GM12878 (cell line): ENCODE measurements around the gene ZNF764. TPM values are rescaled to one million over a fixed set of nuclear protein-coding genes. Genes with fewer than 3 reads are reported as not detected.

Source experiments
- ATAC-seq: fragments of 200-7000 bp; cut with Tn5 transposase; 3 replicates; pipeline ENCODE4 v1.9.1; 2020; ENCODE audit warnings: mild to moderate bottlenecking, moderate library complexity
- BruUV-seq: library from RNA; stranded (reverse); fragments of 400-500 nt; replicated peaks from 2 replicates; lab custom pipeline; 2021; lab: Mats Ljungman, UMichigan
- CTCF ChIA-PET: fragments of 300-600 bp; sonication (Branson Sonifier 250); formaldehyde crosslinking; extraction: SDS; loops from one replicate; lab custom pipeline; 2021; ENCODE audit warnings: inconsistent platforms; lab: Yijun Ruan, JAX
- POLR2A ChIA-PET: fragments of 350-600 bp; formaldehyde crosslinking; extraction: SDS; loops from one replicate; lab custom pipeline; 2021; ENCODE audit warnings: inconsistent platforms; lab: Charles Lee
- RAD21 ChIA-PET: fragments of 300-600 bp; sonication (Branson Sonifier 250); formaldehyde crosslinking; loops from one replicate; lab custom pipeline; 2023; ENCODE audit warnings: antibody characterized with exemption; ENCODE audit not compliant: unreplicated experiment; lab: Charles Lee
- SMC1A ChIA-PET: fragments of 300-600 bp; sonication (Branson Sonifier 250); formaldehyde crosslinking; loops from one replicate; lab custom pipeline; 2023; ENCODE audit not compliant: unreplicated experiment, uncharacterized antibody; lab: Charles Lee
- DNase-seq: peaks from one replicate; pipeline ENCODE4 v3.0.0-alpha.2; 2011; ENCODE audit warnings: low read depth, low spot score
- FAIRE-seq: peaks from 3 replicates; lab custom pipeline; 2011; peaks lifted over from hg19 to GRCh38; lab: Jason Lieb, UNC
- H2AFZ ChIP-seq: 2 replicates; pipeline ENCODE4 v1.6.0; 2011; ENCODE audit warnings: low read depth, low read length, control low read depth; ENCODE audit not compliant: control insufficient read depth
- H3K27ac ChIP-seq: 2 replicates; pipeline ENCODE4 v1.5.1; 2011; ENCODE audit warnings: control low read depth; ENCODE audit not compliant: control insufficient read depth, insufficient read depth
- H3K27me3 ChIP-seq, 2 experiments: replicated peaks in 1 of 2; 2 replicates each; pipeline versions ENCODE4 v1.6.0 to v1.6.1; 2011; ENCODE audit warnings: low read length in 1 of 2; ENCODE audit not compliant: control insufficient read depth in 2 of 2, insufficient read depth in 2 of 2
- H3K36me3 ChIP-seq, 2 experiments: 2 replicates each; pipeline ENCODE4 v1.5.1; 2011; ENCODE audit warnings: low read length in 1 of 2; ENCODE audit not compliant: control insufficient read depth in 2 of 2, insufficient read depth in 2 of 2
- H3K4me1 ChIP-seq: 2 replicates; pipeline ENCODE4 v1.6.1; 2011; ENCODE audit warnings: mild to moderate bottlenecking, low read length, moderate library complexity, mixed read lengths; ENCODE audit not compliant: control insufficient read depth, insufficient read depth
- H3K4me2 ChIP-seq: 2 replicates; pipeline ENCODE4 v1.6.0; 2011; ENCODE audit warnings: control low read depth; ENCODE audit not compliant: control insufficient read depth, insufficient read depth
- H3K4me3 ChIP-seq: fragments of 200-600 bp; sonication (generic); 2 replicates; pipeline ENCODE4 v1.5.1; 2016
- H3K79me2 ChIP-seq: 2 replicates; pipeline ENCODE4 v1.6.0; 2011; ENCODE audit warnings: low read length; ENCODE audit not compliant: control insufficient read depth, insufficient read depth
- H3K9ac ChIP-seq: 2 replicates; pipeline ENCODE4 v1.8.0; 2011; ENCODE audit warnings: low read length, control low read depth, mixed read lengths; ENCODE audit not compliant: control insufficient read depth, insufficient read depth
- H3K9me3 ChIP-seq: replicated peaks from 3 replicates; pipeline ENCODE4 v1.5.1; 2011; ENCODE audit warnings: mild to moderate bottlenecking, low read length; ENCODE audit not compliant: control insufficient read depth, insufficient read depth
- H4K20me1 ChIP-seq: 2 replicates; pipeline ENCODE4 v1.6.0; 2011; ENCODE audit not compliant: control insufficient read depth, insufficient read depth
- ATF3 ChIP-seq: IDR thresholded peaks from 2 replicates; pipeline ENCODE4 v1.6.1; 2011; ENCODE audit warnings: low read depth, mild to moderate bottlenecking, low read length, moderate library complexity, borderline replicate concordance; ENCODE audit errors: extremely low read depth
- CREM ChIP-seq: IDR thresholded peaks from 2 replicates; pipeline ENCODE4 v1.6.1; 2014; ENCODE audit warnings: antibody characterized with exemption, low read depth
- FOS ChIP-seq: IDR thresholded peaks from 3 replicates; pipeline ENCODE4 v1.6.1; 2011; ENCODE audit warnings: borderline replicate concordance; ENCODE audit not compliant: insufficient read length; ENCODE audit errors: extremely low read depth
- HDAC2 ChIP-seq: fragments of 200-600 bp; sonication (generic); IDR thresholded peaks from 2 replicates; pipeline ENCODE4 v1.6.1; 2017
- KDM1A ChIP-seq: fragments of 200-600 bp; sonication (generic); IDR thresholded peaks from 2 replicates; pipeline ENCODE4 v1.6.1; 2016; ENCODE audit warnings: borderline replicate concordance
- MTA2 ChIP-seq: fragments of 450-650 bp; IDR thresholded peaks from 2 replicates; pipeline ENCODE4 v1.6.1; 2016; ENCODE audit warnings: low read depth, mild to moderate bottlenecking, moderate library complexity
- WGBS: methylation state at CpG from one replicate; pipeline ENCODE4 v1.1.6; 2016; ENCODE audit warnings: low lambda C conversion rate; ENCODE audit not compliant: insufficient replicate concordance, insufficient coverage; ENCODE audit errors: missing lambda C conversion rate; 5-methylcytosine and 5-hydroxymethylcytosine counted together
- in situ Hi-C: fragments of 300-500 bp; cut with MboI; formaldehyde crosslinking; loops from 9 replicates; pipeline ENCODE4 v1.14.3; 2018; ENCODE audit warnings: mixed read lengths
- intact Hi-C: fragments of 100-400 bp; cut with micrococcal nuclease; formaldehyde crosslinking; loops from one replicate; pipeline ENCODE4 v1.14.2; 2022; ENCODE audit not compliant: unreplicated experiment
- polyA plus RNA-seq, 11 experiments: library from polyadenylated mRNA; depleted of rRNA in 4 of 11; unstranded in 6 of 11; stranded (reverse) in 5 of 11; fragments of >200 nt; fragmentation: Nextera tagmentation in 4 of 11; fragmentation: Illumina TruSeq in 1 of 11; extraction: Ambion mirVana in 4 of 11; extraction: Trizol in 1 of 11; gene quantifications; 1 replicate in 1 of 11; 2 replicates in 10 of 11; pipeline versions ENCODE4 v1.2.1 to v1.2.3, GENCODE V29; 2011 to 2016; ENCODE audit warnings: inconsistent platforms in 2 of 11, missing spikeins in 2 of 11, low read depth in 1 of 11
- total RNA-seq, 4 experiments: library from RNA; depleted of rRNA in 3 of 4; stranded (reverse); fragments of >200 nt in 3 of 4; fragmentation: Illumina TruSeq in 1 of 4; extraction: Trizol in 1 of 4; gene quantifications; 2 replicates each; pipeline versions ENCODE4 v1.2.1 to v1.2.3, GENCODE V29; 2013 to 2021
- TF ChIP-seq, protein P1 (sequence below): fragments of 450-650 bp; IDR thresholded peaks from 2 replicates; pipeline ENCODE4 v1.6.1; 2017; ENCODE audit warnings: mild to moderate bottlenecking, moderate library complexity
- TF ChIP-seq, protein P2 (sequence below): fragments of 450-650 bp; IDR thresholded peaks from 2 replicates; pipeline ENCODE4 v1.6.1; 2016; ENCODE audit warnings: mild to moderate bottlenecking

The ZNF764 gene
- total and polyA plus RNA-seq, 10 of the 15 experiments (the other 5 are each of a cell fraction or from before 2014, with no cell fraction given), result 0.61 to 11.9 (median 3.8) TPM

DNA sequence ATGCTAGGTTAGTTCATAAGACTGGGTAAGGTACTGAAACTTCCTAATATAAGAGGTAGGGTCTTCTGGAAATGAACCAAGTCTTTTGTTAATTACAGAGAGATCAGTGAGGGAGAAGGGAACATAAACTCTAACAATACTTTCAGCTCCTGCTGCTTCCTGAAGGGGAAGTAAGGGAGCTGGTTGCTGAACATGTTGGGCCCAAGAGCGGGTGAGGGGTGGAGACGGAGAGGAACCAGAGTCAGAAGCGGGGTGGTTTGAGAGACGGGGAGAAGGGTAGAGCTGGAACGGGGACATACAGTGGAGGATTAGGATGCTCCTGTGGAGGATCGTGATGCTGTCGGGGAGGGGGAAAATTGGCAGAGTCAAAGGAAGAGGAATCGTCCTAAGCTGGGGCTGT lies 12.1 kb downstream of the ZNF764 start:
- no peak overlapping the region for H3K4me2 ChIP-seq
- intact Hi-C loops (no loop called here), in situ Hi-C loops (no loop called here)
- H3K9me3 ChIP-seq, result no peaks in the 10 kb centered on the region
- no peaks in the 10 kb centered on the region for H3K36me3 ChIP-seq
- no peaks in the 10 kb centered on the region for H3K4me1 ChIP-seq
- H3K4me3 ChIP-seq, result no peak overlapping the region
- CTCF ChIA-PET, result no interaction called here
- RAD21 ChIA-PET, result no interaction called here
- no peaks in the 10 kb centered on the region for H4K20me1 ChIP-seq
- no peaks in the 10 kb centered on the region for H3K79me2 ChIP-seq
- no peak for DNase-seq
- no peak overlapping the region for H3K9ac ChIP-seq
- SMC1A ChIA-PET, result interaction anchor here (0.7 to 0.8 kb wide), 2 partner anchors 11 kb away, joined by 3 read pairs; no protein-coding TSS in a partner anchor
- no TSS peak for BruUV-seq
- POLR2A ChIA-PET, result interaction anchor here (1.3 kb wide), 1 partner anchor 10 kb away, joined by 4 read pairs; no protein-coding TSS in a partner anchor
- no peak overlapping the region for H3K27ac ChIP-seq
- FAIRE-seq, result no peak
- no peaks in the 10 kb centered on the region for H3K27me3 ChIP-seq
- H2AFZ ChIP-seq, result no peak overlapping the region
- TF ChIP-seq ATF3 (no peak), KDM1A (no peak), FOS (no peak), HDAC2 (no peak), MTA2 (no peak), CREM (no peak)
- TF ChIP-seq, protein P1, sequence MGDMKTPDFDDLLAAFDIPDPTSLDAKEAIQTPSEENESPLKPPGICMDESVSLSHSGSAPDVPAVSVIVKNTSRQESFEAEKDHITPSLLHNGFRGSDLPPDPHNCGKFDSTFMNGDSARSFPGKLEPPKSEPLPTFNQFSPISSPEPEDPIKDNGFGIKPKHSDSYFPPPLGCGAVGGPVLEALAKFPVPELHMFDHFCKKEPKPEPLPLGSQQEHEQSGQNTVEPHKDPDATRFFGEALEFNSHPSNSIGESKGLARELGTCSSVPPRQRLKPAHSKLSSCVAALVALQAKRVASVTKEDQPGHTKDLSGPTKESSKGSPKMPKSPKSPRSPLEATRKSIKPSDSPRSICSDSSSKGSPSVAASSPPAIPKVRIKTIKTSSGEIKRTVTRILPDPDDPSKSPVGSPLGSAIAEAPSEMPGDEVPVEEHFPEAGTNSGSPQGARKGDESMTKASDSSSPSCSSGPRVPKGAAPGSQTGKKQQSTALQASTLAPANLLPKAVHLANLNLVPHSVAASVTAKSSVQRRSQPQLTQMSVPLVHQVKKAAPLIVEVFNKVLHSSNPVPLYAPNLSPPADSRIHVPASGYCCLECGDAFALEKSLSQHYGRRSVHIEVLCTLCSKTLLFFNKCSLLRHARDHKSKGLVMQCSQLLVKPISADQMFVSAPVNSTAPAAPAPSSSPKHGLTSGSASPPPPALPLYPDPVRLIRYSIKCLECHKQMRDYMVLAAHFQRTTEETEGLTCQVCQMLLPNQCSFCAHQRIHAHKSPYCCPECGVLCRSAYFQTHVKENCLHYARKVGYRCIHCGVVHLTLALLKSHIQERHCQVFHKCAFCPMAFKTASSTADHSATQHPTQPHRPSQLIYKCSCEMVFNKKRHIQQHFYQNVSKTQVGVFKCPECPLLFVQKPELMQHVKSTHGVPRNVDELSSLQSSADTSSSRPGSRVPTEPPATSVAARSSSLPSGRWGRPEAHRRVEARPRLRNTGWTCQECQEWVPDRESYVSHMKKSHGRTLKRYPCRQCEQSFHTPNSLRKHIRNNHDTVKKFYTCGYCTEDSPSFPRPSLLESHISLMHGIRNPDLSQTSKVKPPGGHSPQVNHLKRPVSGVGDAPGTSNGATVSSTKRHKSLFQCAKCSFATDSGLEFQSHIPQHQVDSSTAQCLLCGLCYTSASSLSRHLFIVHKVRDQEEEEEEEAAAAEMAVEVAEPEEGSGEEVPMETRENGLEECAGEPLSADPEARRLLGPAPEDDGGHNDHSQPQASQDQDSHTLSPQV, result no peak
- TF ChIP-seq, protein P2, sequence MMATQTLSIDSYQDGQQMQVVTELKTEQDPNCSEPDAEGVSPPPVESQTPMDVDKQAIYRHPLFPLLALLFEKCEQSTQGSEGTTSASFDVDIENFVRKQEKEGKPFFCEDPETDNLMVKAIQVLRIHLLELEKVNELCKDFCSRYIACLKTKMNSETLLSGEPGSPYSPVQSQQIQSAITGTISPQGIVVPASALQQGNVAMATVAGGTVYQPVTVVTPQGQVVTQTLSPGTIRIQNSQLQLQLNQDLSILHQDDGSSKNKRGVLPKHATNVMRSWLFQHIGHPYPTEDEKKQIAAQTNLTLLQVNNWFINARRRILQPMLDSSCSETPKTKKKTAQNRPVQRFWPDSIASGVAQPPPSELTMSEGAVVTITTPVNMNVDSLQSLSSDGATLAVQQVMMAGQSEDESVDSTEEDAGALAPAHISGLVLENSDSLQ, result no peak
- WGBS, result 55% methylated on average over 8 of the region's 8 CpGs
- ATAC-seq, result no peak
